GM21447 (cell line): Measurements from ENCODE around the gene RINT1.
"Not testable (repeated sequence)": the region's sequence is repeated elsewhere in the genome, so short reads cannot be mapped to it uniquely, and the experiment has no call there.

Experiments used
- ATAC-seq: cut with Tn5 transposase; IDR thresholded peaks from one replicate; pipeline ENCODE4 v1.9.1; 2021; ENCODE audit not compliant: unreplicated experiment

The RINT1 gene

DNA sequence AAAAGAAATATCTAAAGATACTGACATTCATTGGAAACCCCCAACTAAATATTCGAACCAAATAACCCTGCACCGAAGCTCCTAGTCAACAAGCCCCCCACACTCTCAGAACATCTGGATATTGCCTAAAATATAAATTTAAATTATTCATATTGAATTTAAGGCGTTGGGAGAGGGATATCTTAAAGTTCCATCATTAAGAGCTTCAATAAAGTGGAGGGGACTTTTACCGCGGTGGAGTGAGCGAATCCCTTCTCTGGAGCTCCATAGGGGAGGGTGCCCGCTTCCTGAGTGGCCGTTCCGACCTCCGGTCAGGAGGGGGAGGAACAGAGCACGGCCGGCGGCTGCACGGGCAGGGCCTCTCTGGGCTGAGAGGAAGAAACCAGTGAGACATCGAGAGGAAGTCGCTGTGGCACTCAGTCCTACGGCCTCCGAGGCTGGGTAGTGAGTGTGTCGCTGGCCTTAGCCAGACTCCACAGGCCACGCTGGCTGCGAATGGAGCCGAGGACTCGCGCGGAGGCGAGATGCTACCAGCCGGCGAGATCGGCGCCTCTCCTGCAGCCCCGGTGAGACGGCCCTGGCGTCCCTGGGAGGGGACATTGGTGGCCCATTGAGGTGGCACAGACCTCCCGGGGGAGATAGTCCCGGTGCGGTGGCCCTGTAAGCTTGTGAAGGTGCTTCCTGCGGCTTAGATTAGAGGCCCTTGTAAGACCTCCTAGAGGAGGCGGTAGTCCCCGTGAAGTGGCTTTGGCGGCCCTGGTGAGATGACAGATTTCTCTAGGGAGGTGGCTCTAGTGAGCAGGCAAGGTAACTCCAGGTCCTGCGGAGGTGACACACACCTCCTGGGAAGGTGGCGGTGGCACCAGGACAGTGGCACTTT lies at the start of gene RINT1:
Gene RINT1 (plus strand): TSS at position 410 of the 880 bp plus-strand sequence. CDS start 115 bp downstream, at position 525.
- peak; percentile 90 for ATAC-seq

- no peak for ATAC-seq
Measured at GRCh38 chr7:105487579-105488571, 44.1 kb upstream of the RINT1 start.

DNA sequence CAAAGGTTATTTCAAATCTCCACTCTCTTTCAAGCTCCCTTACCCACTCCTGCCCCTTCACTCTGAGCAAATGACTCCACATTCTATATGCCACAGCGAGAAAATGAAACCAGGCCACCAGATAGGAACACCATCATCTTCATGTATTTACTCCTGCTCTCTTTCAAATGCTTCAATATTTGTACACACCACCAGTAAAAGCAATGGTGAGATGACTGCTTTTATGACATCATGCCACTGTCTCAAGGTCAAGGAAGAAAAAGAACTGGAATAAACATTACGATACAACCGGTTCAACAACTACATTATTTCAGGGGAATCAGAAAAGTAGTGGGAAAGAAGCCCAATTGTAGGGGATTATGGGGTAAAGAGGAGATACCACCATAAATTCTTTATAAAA lies 42.6 kb upstream of the RINT1 start:
- no peak for ATAC-seq

GRCh38 chr7:105493196-105493922 lies 38.6 kb upstream of the RINT1 start:
- no peak for ATAC-seq

DNA sequence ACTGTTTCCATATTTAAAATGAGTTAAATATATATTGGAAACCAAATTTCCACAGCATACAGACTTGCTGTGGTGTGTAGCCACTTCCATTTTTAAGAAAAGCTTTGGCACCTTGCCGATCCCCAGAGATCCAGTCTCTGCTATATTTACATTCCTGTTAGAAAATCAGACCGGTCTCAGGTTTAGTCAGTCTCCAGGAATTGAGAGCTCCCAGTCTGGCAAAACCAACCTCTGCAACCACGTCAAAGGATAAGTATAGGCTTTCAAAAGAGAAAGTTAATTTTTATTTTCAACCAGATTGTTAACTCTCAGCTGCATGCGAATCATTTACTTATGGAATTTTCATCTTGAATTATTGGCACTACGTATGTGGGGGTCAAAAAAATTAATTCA lies 38.1 kb upstream of the RINT1 start:
- no peak for ATAC-seq

DNA sequence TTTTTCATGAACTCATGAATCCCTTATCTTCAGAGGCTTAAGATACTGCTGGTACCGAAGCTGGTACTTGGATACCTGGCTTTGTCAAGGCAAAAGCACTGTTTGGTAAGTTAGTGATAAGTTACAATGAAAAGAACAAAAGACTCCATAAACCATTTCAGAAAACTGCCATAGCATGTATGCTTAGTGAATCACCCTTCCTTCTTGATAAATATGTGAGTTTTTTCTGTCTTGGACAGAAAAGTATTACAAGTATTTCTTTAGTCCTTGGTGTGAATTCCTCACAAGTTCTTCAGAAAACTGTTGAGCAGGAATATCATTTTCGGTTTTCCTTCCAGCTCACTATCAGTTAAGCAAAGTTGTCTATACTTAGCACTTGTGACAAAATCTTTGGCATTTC lies 35.5 kb upstream of the RINT1 start:
- ATAC-seq: no peak

- ATAC-seq: no peak
Measured at GRCh38 chr7:105497016-105497415, 35.0 kb upstream of the RINT1 start.

- no peak for ATAC-seq
Measured at GRCh38 chr7:105502173-105502572, 29.8 kb upstream of the RINT1 start.

GRCh38 chr7:105512415-105512814 lies 19.6 kb upstream of the RINT1 start:
- ATAC-seq: no peak

- no peak for ATAC-seq
Measured at GRCh38 chr7:105512926-105513526, 19.0 kb upstream of the RINT1 start.

DNA sequence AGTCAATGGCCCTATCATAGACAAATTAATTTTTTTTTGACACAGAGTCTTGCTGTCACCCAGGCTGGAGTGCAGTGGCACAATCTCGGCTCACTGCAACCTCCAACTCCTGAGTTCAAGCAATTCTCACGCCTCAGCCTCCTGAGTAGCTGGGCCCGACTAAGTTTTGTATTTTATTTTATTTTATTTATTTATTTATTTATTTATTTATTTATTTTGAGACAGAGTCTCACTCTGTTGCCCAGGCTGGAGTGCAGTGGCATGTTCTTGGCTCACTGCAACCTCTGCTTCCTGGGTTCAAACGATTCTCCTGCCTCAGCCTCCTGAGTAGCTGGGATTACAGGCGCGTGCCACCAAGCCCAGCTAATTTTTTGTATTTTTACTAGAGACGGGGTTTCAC lies 16.4 kb upstream of the RINT1 start:
- ATAC-seq: not testable (repeated sequence)

DNA sequence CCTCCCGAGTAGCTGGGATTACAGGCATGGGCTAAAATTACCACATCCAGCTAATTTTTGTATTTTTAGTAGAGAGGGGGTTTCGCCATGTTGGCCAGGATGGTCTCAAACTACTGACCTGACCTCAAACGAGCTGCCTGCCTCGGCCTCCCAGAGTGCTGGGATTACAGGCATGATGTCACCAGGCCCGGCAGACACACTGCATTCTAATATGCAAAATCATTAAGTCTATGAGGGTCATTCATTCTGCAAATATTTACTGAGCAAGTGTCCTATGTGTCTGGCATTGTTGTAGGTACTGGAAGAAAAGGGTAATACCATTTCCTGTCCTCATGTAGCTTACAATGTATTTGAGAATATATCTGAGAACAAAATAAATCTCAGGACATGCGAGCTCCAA lies 12.6 kb upstream of the RINT1 start:
- no peak for ATAC-seq

DNA sequence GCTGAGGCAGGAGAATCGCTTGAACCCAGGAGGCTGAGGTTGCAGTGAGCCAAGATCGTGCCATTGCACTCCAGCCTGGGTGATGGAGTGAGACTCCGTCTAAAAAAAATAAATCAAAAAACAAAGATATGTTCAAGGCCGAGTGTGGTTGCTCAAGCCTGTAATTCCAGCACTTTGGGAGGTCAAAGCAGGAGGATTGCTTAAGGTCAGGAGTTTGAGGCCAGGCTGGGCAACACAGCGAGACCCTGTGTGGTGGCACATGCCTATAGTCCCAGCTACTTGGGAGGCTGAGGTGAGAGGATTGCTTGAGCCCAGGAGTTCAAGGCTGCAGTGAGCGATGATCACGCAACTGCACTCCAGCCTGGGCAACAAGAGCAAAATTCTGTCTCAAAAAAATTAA lies 11.4 kb upstream of the RINT1 start:
- ATAC-seq: not testable (repeated sequence)

GRCh38 chr7:105521027-105521716 lies 10.8 kb upstream of the RINT1 start:
- ATAC-seq: peak; percentile 36

- peak; percentile 84 for ATAC-seq
Measured at GRCh38 chr7:105521717-105522463, 10.1 kb upstream of the RINT1 start, which contains the start of gene PUS7. TSS of gene PUS7 (minus strand) at chr7:105522271. CDS start at chr7:105508512, 13,759 bp downstream.

GRCh38 chr7:105524423-105524822 lies 7.6 kb upstream of the RINT1 start:
- ATAC-seq: not testable (repeated sequence)

DNA sequence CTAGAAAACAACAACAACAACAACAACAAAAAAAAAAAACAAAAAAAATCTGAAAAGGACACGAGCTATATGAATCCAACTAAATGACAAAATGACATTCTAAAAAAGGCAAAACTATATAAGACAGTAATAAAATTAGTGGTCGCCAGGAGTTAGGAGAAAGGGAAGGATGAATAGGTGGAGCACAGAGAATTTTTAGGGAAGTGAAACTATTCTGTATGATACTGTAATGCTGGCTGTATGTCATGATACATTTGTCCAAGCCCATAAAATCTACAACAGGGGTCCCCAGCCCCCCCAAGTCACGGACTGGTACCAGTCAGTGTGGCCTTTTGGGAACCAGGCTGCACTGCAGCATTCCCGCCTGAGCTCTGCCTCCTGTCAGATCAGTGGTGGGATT lies 7.2 kb upstream of the RINT1 start:
- ATAC-seq: no peak

DNA sequence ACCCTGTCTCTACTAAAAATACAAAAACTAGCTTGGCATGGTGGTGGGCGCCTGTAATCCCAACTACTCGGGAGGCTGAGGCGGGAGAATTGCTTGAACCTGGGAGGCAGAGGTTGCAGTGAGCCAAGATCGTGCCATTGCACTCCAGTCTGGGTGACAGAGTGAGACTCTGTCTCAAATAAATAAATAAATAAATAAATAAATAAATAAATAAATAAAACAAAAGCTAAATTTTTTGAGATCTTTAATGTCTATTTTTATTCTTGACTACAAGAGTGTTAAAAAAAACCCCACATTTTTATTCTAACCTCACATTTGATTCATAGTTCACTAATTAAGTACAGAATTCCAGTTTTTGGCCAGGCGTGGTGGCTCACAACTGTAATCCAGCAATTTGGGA lies 4.3 kb upstream of the RINT1 start:
- not testable (repeated sequence) for ATAC-seq

DNA sequence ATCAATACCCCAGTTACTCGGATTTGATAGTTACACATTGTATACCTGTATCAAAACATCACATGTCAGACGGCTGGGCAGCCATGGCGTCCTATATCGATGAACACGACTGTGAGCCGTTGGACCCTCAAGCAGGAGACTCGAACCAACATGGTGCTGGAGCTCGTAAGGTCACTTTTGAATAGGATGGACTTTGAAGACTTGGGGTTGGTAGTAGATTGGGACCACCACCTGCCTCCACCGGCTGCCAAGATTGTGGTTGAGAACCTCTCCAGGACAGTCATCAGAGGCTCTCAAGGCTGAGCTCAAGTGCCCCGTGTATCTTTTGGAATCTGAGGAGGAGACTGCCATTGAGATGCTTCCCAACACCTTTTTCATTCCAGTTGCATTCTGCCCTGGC lies 1.9 kb upstream of the RINT1 start:
- no peak for ATAC-seq
